Panc1 (cell line): ENCODE results near the gene CACNA1C. TPM values are rescaled to one million over a fixed set of nuclear protein-coding genes. Genes with fewer than 3 reads are reported as not detected.

Source experiments
- ATAC-seq: fragments of 200-7000 bp; cut with Tn5 transposase; 2 replicates; pipeline ENCODE4 v1.9.1; 2020; ENCODE audit warnings: mild to moderate bottlenecking, moderate library complexity
- BruUV-seq: library from RNA; stranded (reverse); fragments of 400-500 nt; replicated peaks from 2 replicates; lab custom pipeline; 2021; lab: Mats Ljungman, UMichigan
- CTCF ChIA-PET: fragments of 300-600 bp; sonication (Branson Sonifier 250); formaldehyde crosslinking; loops from one replicate; lab custom pipeline; 2022; ENCODE audit warnings: antibody characterized with exemption; lab: Charles Lee
- POLR2A ChIA-PET: fragments of 300-600 bp; sonication (Branson Sonifier 250); formaldehyde crosslinking; loops from one replicate; lab custom pipeline; 2022; ENCODE audit warnings: antibody characterized with exemption; lab: Charles Lee
- DNase-seq: peaks from one replicate; pipeline ENCODE4 v3.0.0-alpha.2; 2010; ENCODE audit warnings: low read depth, low spot score
- H3K27ac ChIP-seq: 2 replicates; pipeline ENCODE4 v1.5.1; 2011; ENCODE audit warnings: mild to moderate bottlenecking, low read length, inconsistent platforms
- H3K27me3 ChIP-seq: fragments of 200-500 bp; sonication (Bioruptor generic); 2 replicates; pipeline ENCODE4 v1.6.0; 2014; ENCODE audit warnings: low read length, inconsistent platforms; ENCODE audit not compliant: control insufficient read depth, insufficient read depth
- H3K36me3 ChIP-seq: fragments of 200-500 bp; sonication (Bioruptor generic); 2 replicates; pipeline ENCODE4 v1.5.1; 2014; ENCODE audit warnings: inconsistent platforms, mild to moderate bottlenecking, low read length, moderate library complexity; ENCODE audit not compliant: control insufficient read depth, insufficient read depth
- H3K4me1 ChIP-seq: 2 replicates; pipeline ENCODE4 v1.5.1; 2011; ENCODE audit warnings: inconsistent platforms, mild to moderate bottlenecking, low read length, moderate library complexity; ENCODE audit not compliant: control insufficient read depth, insufficient read depth
- H3K4me3 ChIP-seq, 2 experiments: 2 replicates each; pipeline ENCODE4 v1.5.1; 2011 to 2012; ENCODE audit warnings: low read depth in 2 of 2, low read length in 2 of 2, mild to moderate bottlenecking in 2 of 2, inconsistent platforms in 1 of 2, moderate library complexity in 1 of 2
- H3K9me3 ChIP-seq: fragments of 200-500 bp; sonication (Bioruptor generic); 2 replicates; pipeline ENCODE4 v1.5.1; 2014; ENCODE audit warnings: low read depth, mild to moderate bottlenecking, inconsistent platforms, low read length, moderate library complexity; ENCODE audit not compliant: control insufficient read depth, insufficient read depth
- POLR2AphosphoS5 ChIP-seq: IDR thresholded peaks from 2 replicates; pipeline ENCODE4 v1.6.1; 2012; ENCODE audit warnings: mild to moderate bottlenecking, low read depth, low read length, moderate library complexity
- SIN3A ChIP-seq: IDR thresholded peaks from 2 replicates; pipeline ENCODE4 v1.6.1; 2012; ENCODE audit warnings: low read depth, mild to moderate bottlenecking, low read length, moderate library complexity, borderline replicate concordance; ENCODE audit not compliant: insufficient read depth
- TCF7L2 ChIP-seq: IDR thresholded peaks from 2 replicates; pipeline ENCODE4 v1.6.1; 2011; ENCODE audit warnings: mild to moderate bottlenecking, low read depth, low read length, inconsistent platforms
- in situ Hi-C: cut with HindIII; loops from 2 replicates; pipeline ENCODE4 v1.10.0; 2016; ENCODE audit warnings: low sequenced_read_pairs, low pct_unique_long_range_greater_than_20kb
- intact Hi-C: fragments of 100-400 bp; cut with micrococcal nuclease; formaldehyde crosslinking; loops from one replicate; pipeline ENCODE4 v1.10.0; 2022; ENCODE audit not compliant: unreplicated experiment
- total RNA-seq: library from RNA; stranded (reverse); gene quantifications from one replicate; pipeline ENCODE4 v1.2.1, GENCODE V29; 2021; ENCODE audit not compliant: unreplicated experiment
- TF ChIP-seq, protein P1 (sequence below), 2 experiments: IDR thresholded peaks; 2 replicates each; pipeline ENCODE4 v1.6.1; 2011 to 2012; ENCODE audit warnings: low read depth in 2 of 2, control low read depth in 1 of 2, low read length in 1 of 2, mild to moderate bottlenecking in 1 of 2, moderate library complexity in 1 of 2; ENCODE audit not compliant: insufficient read depth in 1 of 2
- TF ChIP-seq, protein P2 (sequence below): fragments of 450-650 bp; IDR thresholded peaks from 2 replicates; pipeline ENCODE4 v1.5.1; 2017; ENCODE audit warnings: mild to moderate bottlenecking

The CACNA1C gene
- total RNA-seq, 1 experiment from 2014 or later: 0.03 TPM

DNA sequence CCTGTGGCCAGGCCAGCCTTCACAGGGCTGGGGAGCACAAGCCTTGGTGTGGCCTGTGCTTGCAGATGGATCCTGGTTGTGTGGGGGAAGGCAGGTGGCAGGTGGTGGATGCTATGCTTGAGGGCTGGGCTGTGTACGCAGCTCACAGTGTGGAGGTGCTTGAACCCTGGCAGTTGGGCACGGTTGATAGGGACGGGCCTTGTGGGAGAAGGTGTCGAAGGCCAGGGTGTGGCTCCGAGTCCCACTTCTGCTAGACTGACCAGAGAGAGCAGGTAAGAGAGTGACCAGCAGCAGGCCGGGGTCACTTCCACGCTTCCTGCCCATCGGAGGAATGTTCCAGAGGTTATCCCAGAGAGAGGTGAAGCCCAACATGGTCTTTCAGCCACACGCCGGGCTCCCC, 85.5 kb downstream of the CACNA1C start:
- intact Hi-C loops (no loop called here), in situ Hi-C loops (no loop called here)
- H3K36me3 ChIP-seq: no peaks in the 10 kb centered on the region
- no peak for ATAC-seq
- no peaks in the 10 kb centered on the region for H3K27me3 ChIP-seq
- DNase-seq: no peak
- TF ChIP-seq, protein P1, sequence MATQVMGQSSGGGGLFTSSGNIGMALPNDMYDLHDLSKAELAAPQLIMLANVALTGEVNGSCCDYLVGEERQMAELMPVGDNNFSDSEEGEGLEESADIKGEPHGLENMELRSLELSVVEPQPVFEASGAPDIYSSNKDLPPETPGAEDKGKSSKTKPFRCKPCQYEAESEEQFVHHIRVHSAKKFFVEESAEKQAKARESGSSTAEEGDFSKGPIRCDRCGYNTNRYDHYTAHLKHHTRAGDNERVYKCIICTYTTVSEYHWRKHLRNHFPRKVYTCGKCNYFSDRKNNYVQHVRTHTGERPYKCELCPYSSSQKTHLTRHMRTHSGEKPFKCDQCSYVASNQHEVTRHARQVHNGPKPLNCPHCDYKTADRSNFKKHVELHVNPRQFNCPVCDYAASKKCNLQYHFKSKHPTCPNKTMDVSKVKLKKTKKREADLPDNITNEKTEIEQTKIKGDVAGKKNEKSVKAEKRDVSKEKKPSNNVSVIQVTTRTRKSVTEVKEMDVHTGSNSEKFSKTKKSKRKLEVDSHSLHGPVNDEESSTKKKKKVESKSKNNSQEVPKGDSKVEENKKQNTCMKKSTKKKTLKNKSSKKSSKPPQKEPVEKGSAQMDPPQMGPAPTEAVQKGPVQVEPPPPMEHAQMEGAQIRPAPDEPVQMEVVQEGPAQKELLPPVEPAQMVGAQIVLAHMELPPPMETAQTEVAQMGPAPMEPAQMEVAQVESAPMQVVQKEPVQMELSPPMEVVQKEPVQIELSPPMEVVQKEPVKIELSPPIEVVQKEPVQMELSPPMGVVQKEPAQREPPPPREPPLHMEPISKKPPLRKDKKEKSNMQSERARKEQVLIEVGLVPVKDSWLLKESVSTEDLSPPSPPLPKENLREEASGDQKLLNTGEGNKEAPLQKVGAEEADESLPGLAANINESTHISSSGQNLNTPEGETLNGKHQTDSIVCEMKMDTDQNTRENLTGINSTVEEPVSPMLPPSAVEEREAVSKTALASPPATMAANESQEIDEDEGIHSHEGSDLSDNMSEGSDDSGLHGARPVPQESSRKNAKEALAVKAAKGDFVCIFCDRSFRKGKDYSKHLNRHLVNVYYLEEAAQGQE (IDR thresholded peaks at IDR 0.05; ENCODE audit: insufficient read depth in 1 of 2, low read depth in 2 of 2, low read length in 1 of 2): no peak
- TF ChIP-seq POLR2AphosphoS5 (no peak), TCF7L2 (no peak), SIN3A (no peak)
- TF ChIP-seq, protein P2, sequence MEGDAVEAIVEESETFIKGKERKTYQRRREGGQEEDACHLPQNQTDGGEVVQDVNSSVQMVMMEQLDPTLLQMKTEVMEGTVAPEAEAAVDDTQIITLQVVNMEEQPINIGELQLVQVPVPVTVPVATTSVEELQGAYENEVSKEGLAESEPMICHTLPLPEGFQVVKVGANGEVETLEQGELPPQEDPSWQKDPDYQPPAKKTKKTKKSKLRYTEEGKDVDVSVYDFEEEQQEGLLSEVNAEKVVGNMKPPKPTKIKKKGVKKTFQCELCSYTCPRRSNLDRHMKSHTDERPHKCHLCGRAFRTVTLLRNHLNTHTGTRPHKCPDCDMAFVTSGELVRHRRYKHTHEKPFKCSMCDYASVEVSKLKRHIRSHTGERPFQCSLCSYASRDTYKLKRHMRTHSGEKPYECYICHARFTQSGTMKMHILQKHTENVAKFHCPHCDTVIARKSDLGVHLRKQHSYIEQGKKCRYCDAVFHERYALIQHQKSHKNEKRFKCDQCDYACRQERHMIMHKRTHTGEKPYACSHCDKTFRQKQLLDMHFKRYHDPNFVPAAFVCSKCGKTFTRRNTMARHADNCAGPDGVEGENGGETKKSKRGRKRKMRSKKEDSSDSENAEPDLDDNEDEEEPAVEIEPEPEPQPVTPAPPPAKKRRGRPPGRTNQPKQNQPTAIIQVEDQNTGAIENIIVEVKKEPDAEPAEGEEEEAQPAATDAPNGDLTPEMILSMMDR: no peak
- BruUV-seq: no TSS peak
- ChIA-PET CTCF (no interaction called here), POLR2A (no interaction called here)
- H3K27ac ChIP-seq: no peak overlapping the region
- H3K9me3 ChIP-seq: no peaks in the 10 kb centered on the region
- no peaks in the 10 kb centered on the region for H3K4me1 ChIP-seq
- H3K4me3 ChIP-seq: no peak overlapping the region

DNA sequence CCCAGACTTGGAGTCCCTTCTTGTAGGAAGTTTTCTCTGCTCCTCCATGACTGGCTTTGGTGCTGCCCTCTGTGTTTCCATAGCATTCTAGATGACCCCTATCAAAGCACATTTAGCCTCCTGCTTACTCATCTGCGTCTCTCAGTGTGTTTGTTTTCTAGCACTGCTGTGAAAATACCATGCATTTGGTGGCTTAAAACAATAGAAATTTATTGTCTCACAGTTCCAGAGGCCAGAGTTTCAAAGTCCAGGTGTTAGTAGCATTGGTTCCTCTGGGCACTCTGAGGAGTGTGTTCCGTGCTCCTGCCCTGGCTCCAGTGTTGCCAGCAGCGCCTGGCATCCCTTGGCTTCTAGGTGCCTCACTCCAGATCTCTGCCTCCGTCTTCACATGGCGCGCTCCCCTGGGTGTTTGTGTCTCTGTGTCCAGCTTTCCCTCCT, 86.1 kb downstream of the CACNA1C start:
- no peaks in the 10 kb centered on the region for H3K9me3 ChIP-seq
- TF ChIP-seq, protein P1 (IDR thresholded peaks at IDR 0.05; ENCODE audit: insufficient read depth in 1 of 2, low read depth in 2 of 2, low read length in 1 of 2): no peak
- TF ChIP-seq, protein P2: no peak
- TF ChIP-seq POLR2AphosphoS5 (no peak), TCF7L2 (no peak)
- POLR2A ChIA-PET: no interaction called here
- H3K4me1 ChIP-seq: no peaks in the 10 kb centered on the region
- no peak overlapping the region for H3K27ac ChIP-seq
- no peak overlapping the region for H3K4me3 ChIP-seq
- ATAC-seq: no peak
- intact Hi-C loops: no loop called here
- H3K36me3 ChIP-seq: no peaks in the 10 kb centered on the region
- CTCF ChIA-PET: no interaction called here
- 0 out of 2 replicates have a peak, but pooled peaks cover under 1% of the 10 kb centered on the region for H3K27me3 ChIP-seq
- DNase-seq: no peak
- in situ Hi-C loops: no loop called here
- no TSS peak for BruUV-seq
